PFSK-1 (cell line): ENCODE measurements around the gene TMC4.

ENCODE experiments used
- POLR2AphosphoS5 ChIP-seq: IDR thresholded peaks from 2 replicates; pipeline ENCODE4 v1.6.1; 2012; ENCODE audit warnings: low read depth, mild to moderate bottlenecking, control low read depth, low read length, moderate library complexity
- TF ChIP-seq, protein P1 (sequence below), 2 experiments: IDR thresholded peaks; 2 replicates each; pipeline versions ENCODE4 v1.6.1 to v1.8.0; 2011 to 2012; ENCODE audit warnings: low read depth in 2 of 2, low read length in 2 of 2, control low read depth in 1 of 2, inconsistent platforms in 1 of 2, mild to moderate bottlenecking in 1 of 2, moderate library complexity in 1 of 2; ENCODE audit not compliant: insufficient read depth in 1 of 2

DNA sequence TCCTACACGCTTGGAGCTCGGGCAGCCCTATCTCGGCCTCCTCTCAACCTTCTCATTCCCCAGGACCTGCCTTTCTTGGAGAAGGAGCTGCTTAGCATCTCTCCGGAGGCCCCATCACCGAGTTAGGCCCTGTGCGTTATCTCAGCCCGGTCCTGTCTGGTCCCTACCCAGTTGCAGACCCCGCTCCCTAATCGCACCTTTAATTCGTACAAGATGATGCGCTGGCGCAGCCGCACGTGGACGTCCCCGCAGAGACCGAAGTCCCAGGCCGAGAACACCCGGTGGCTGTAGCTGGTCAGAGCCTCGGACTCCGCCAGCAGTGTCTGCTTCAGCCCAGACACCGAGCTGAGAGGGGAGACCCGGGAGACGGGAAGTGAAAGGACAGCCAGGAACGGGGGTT lies 7.7 kb downstream of the TMC4 start:
- TF ChIP-seq, protein P1, sequence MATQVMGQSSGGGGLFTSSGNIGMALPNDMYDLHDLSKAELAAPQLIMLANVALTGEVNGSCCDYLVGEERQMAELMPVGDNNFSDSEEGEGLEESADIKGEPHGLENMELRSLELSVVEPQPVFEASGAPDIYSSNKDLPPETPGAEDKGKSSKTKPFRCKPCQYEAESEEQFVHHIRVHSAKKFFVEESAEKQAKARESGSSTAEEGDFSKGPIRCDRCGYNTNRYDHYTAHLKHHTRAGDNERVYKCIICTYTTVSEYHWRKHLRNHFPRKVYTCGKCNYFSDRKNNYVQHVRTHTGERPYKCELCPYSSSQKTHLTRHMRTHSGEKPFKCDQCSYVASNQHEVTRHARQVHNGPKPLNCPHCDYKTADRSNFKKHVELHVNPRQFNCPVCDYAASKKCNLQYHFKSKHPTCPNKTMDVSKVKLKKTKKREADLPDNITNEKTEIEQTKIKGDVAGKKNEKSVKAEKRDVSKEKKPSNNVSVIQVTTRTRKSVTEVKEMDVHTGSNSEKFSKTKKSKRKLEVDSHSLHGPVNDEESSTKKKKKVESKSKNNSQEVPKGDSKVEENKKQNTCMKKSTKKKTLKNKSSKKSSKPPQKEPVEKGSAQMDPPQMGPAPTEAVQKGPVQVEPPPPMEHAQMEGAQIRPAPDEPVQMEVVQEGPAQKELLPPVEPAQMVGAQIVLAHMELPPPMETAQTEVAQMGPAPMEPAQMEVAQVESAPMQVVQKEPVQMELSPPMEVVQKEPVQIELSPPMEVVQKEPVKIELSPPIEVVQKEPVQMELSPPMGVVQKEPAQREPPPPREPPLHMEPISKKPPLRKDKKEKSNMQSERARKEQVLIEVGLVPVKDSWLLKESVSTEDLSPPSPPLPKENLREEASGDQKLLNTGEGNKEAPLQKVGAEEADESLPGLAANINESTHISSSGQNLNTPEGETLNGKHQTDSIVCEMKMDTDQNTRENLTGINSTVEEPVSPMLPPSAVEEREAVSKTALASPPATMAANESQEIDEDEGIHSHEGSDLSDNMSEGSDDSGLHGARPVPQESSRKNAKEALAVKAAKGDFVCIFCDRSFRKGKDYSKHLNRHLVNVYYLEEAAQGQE (IDR thresholded peaks at IDR 0.05; ENCODE audit: insufficient read depth in 1 of 2, low read depth in 2 of 2, low read length in 2 of 2), result no peak
- TF ChIP-seq POLR2AphosphoS5, result no peak
